Breast epithelium (tissue), 3 donors: ENCODE results near the gene MED8.

Experiments
- CTCF ChIP-seq, 3 donors: fragments of 450-650 bp; IDR thresholded peaks; one replicate each; pipeline ENCODE4 v1.5.1; 2016 to 2017; ENCODE audit warnings: antibody characterized with exemption in 3 of 3, mild to moderate bottlenecking in 3 of 3, moderate library complexity in 3 of 3
- POLR2AphosphoS5 ChIP-seq, 3 donors: sonication (generic); formaldehyde crosslinking; IDR thresholded peaks; one replicate each; pipeline ENCODE4 v1.6.1; 2017; ENCODE audit warnings: antibody characterized with exemption in 3 of 3

- no peak for TF ChIP-seq POLR2AphosphoS5 (IDR thresholded peaks at IDR 0.05)
- no peak for TF ChIP-seq CTCF (IDR thresholded peaks at IDR 0.05)
Observed at GRCh38 chr1:43415901-43416300, 26.3 kb upstream of the MED8 start.
